HEK293 (cell line): ENCODE data around the gene FDXR.

Experiments used
- CTCF ChIA-PET: fragments of 350-600 bp; formaldehyde crosslinking; extraction: SDS; loops from one replicate; lab custom pipeline; 2021; ENCODE audit warnings: antibody characterized with exemption; lab: Yijun Ruan, JAX
- POLR2A ChIA-PET: fragments of 300-600 bp; formaldehyde crosslinking; extraction: SDS; loops from one replicate; lab custom pipeline; 2020; ENCODE audit warnings: antibody characterized with exemption, inconsistent platforms; lab: Yijun Ruan, JAX
- H3K27ac ChIP-seq: fragments of 200-500 bp; sonication (Bioruptor generic); 2 replicates; pipeline ENCODE4 v1.5.1; 2014; ENCODE audit warnings: low read depth, low read length, control low read depth, inconsistent platforms; ENCODE audit errors: extremely low read depth
- H3K36me3 ChIP-seq, 2 experiments: fragments of 200-500 bp in 1 of 2; sonication (Bioruptor generic) in 1 of 2; 1 replicate in 1 of 2; 2 replicates in 1 of 2; pipeline ENCODE4 v1.5.1; 2014 to 2017; ENCODE audit warnings: inconsistent platforms in 2 of 2, low read length in 2 of 2; ENCODE audit not compliant: control insufficient read depth in 2 of 2, insufficient read depth in 1 of 2
- H3K4me1 ChIP-seq: fragments of 200-500 bp; sonication (Bioruptor generic); 2 replicates; pipeline ENCODE4 v1.5.1; 2014; ENCODE audit warnings: mild to moderate bottlenecking, low read length, inconsistent platforms; ENCODE audit not compliant: control insufficient read depth, insufficient read depth
- H3K4me3 ChIP-seq: 2 replicates; pipeline ENCODE4 v1.5.1; 2011; ENCODE audit warnings: low read depth, mild to moderate bottlenecking, control low read depth, low read length, moderate library complexity
- H3K9me3 ChIP-seq: fragments of 200-500 bp; sonication (Bioruptor generic); 2 replicates; pipeline ENCODE4 v1.5.1; 2014; ENCODE audit warnings: low read depth, low read length, inconsistent platforms; ENCODE audit not compliant: control insufficient read depth, insufficient read depth
- KLF17 ChIP-seq: fragments of 450-650 bp; formaldehyde crosslinking; IDR thresholded peaks from 2 replicates; pipeline ENCODE4 v1.5.1; 2016; ENCODE audit warnings: missing biosample characterization, missing genetic modification characterization
- SP3 ChIP-seq: fragments of 450-650 bp; formaldehyde crosslinking; IDR thresholded peaks from 2 replicates; pipeline ENCODE4 v1.5.1; 2016; ENCODE audit warnings: missing biosample characterization, missing genetic modification characterization
- ZBTB10 ChIP-seq: fragments of 450-650 bp; formaldehyde crosslinking; IDR thresholded peaks from 2 replicates; pipeline ENCODE4 v1.5.1; 2016; ENCODE audit warnings: missing biosample characterization, missing genetic modification characterization
- ZNF175 ChIP-seq: fragments of 450-650 bp; formaldehyde crosslinking; IDR thresholded peaks from 2 replicates; pipeline ENCODE4 v1.5.1; 2016; ENCODE audit warnings: missing biosample characterization, missing genetic modification characterization
- ZNF302 ChIP-seq: fragments of 450-650 bp; formaldehyde crosslinking; IDR thresholded peaks from 2 replicates; pipeline ENCODE4 v1.5.1; 2016; ENCODE audit warnings: missing biosample characterization, missing genetic modification characterization, low read depth
- ZNF354C ChIP-seq: fragments of 450-650 bp; formaldehyde crosslinking; IDR thresholded peaks from 2 replicates; pipeline ENCODE4 v1.5.1; 2016; ENCODE audit warnings: missing biosample characterization, missing genetic modification characterization, low read depth, borderline replicate concordance
- ZSCAN16 ChIP-seq: fragments of 450-650 bp; formaldehyde crosslinking; IDR thresholded peaks from 2 replicates; pipeline ENCODE4 v1.5.1; 2016; ENCODE audit warnings: missing biosample characterization, missing genetic modification characterization
- TF ChIP-seq, protein P1 (sequence below): fragments of 450-650 bp; formaldehyde crosslinking; IDR thresholded peaks from 2 replicates; pipeline ENCODE4 v1.5.1; 2016; ENCODE audit warnings: missing biosample characterization, missing genetic modification characterization
- TF ChIP-seq, protein P2 (sequence below): fragments of 450-650 bp; formaldehyde crosslinking; IDR thresholded peaks from 2 replicates; pipeline ENCODE4 v1.5.1; 2016; ENCODE audit warnings: missing biosample characterization, missing genetic modification characterization
- TF ChIP-seq, protein P3 (sequence below): fragments of 450-650 bp; formaldehyde crosslinking; IDR thresholded peaks from 2 replicates; pipeline ENCODE4 v1.5.0; 2017; ENCODE audit warnings: missing biosample characterization, missing genetic modification characterization, borderline replicate concordance

The FDXR gene

GRCh38 chr17:74860872-74861661 is 11.7 kb downstream of the FDXR start:
- no peak for TF ChIP-seq SP3 (tag by site-specific recombination)
- no peak for TF ChIP-seq ZNF354C (tag by site-specific recombination)
- TF ChIP-seq, protein P1, sequence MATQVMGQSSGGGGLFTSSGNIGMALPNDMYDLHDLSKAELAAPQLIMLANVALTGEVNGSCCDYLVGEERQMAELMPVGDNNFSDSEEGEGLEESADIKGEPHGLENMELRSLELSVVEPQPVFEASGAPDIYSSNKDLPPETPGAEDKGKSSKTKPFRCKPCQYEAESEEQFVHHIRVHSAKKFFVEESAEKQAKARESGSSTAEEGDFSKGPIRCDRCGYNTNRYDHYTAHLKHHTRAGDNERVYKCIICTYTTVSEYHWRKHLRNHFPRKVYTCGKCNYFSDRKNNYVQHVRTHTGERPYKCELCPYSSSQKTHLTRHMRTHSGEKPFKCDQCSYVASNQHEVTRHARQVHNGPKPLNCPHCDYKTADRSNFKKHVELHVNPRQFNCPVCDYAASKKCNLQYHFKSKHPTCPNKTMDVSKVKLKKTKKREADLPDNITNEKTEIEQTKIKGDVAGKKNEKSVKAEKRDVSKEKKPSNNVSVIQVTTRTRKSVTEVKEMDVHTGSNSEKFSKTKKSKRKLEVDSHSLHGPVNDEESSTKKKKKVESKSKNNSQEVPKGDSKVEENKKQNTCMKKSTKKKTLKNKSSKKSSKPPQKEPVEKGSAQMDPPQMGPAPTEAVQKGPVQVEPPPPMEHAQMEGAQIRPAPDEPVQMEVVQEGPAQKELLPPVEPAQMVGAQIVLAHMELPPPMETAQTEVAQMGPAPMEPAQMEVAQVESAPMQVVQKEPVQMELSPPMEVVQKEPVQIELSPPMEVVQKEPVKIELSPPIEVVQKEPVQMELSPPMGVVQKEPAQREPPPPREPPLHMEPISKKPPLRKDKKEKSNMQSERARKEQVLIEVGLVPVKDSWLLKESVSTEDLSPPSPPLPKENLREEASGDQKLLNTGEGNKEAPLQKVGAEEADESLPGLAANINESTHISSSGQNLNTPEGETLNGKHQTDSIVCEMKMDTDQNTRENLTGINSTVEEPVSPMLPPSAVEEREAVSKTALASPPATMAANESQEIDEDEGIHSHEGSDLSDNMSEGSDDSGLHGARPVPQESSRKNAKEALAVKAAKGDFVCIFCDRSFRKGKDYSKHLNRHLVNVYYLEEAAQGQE: no peak
- H3K4me3 ChIP-seq: no peak overlapping the region
- H3K36me3 ChIP-seq: peaks cover 0 to 37% of the 10 kb centered on the region in 2 experiments; a peak in 1 of 3 replicates
- H3K9me3 ChIP-seq: no peaks in the 10 kb centered on the region
- ChIA-PET POLR2A (interaction anchor here (1.5 to 5.0 kb wide), 2 partner anchors 12 to 85 kb away, joined by 4 to 40 read pairs; partner anchors contain the start of genes FDXR and NAT9), CTCF (interaction anchor here (0.6 to 14.4 kb wide), 15 partner anchors 12 to 303 kb away, joined by 3 to 338 read pairs (median 14); partner anchors contain the start of genes FDXR and NHERF1)
- H3K4me1 ChIP-seq: 0 out of 2 replicates have a peak, but pooled peaks cover 2% of the 10 kb centered on the region
- no peak overlapping the region for H3K27ac ChIP-seq

GRCh38 chr17:74860229-74860871 is 12.4 kb downstream of the FDXR start:
- ChIA-PET CTCF (interaction anchor here (0.5 to 14.4 kb wide), 8 partner anchors 13 to 218 kb away, joined by 3 to 338 read pairs (median 39); partner anchors contain the start of genes FDXR and NHERF1), POLR2A (interaction anchor here (5.0 kb wide), 1 partner anchor 13 kb away, joined by 40 read pairs; the partner anchor contains the start of gene FDXR)
- no peak overlapping the region for H3K27ac ChIP-seq
- H3K9me3 ChIP-seq: no peaks in the 10 kb centered on the region
- H3K36me3 ChIP-seq: peaks cover 0 to 30% of the 10 kb centered on the region in 2 experiments; a peak in 1 of 3 replicates
- TF ChIP-seq KLF17 (tag by site-specific recombination): no peak
- TF ChIP-seq, protein P2, sequence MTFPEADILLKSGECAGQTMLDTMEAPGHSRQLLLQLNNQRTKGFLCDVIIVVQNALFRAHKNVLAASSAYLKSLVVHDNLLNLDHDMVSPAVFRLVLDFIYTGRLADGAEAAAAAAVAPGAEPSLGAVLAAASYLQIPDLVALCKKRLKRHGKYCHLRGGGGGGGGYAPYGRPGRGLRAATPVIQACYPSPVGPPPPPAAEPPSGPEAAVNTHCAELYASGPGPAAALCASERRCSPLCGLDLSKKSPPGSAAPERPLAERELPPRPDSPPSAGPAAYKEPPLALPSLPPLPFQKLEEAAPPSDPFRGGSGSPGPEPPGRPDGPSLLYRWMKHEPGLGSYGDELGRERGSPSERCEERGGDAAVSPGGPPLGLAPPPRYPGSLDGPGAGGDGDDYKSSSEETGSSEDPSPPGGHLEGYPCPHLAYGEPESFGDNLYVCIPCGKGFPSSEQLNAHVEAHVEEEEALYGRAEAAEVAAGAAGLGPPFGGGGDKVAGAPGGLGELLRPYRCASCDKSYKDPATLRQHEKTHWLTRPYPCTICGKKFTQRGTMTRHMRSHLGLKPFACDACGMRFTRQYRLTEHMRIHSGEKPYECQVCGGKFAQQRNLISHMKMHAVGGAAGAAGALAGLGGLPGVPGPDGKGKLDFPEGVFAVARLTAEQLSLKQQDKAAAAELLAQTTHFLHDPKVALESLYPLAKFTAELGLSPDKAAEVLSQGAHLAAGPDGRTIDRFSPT: peak; percentile 50; the same call in 1 of the 2 replicates
- no peak overlapping the region for H3K4me3 ChIP-seq
- H3K4me1 ChIP-seq: 0 out of 2 replicates have a peak, but pooled peaks cover 2% of the 10 kb centered on the region

GRCh38 chr17:74859459-74860228 is 13.2 kb downstream of the FDXR start, which contains the start of gene GRIN2C:
GRIN2C (minus strand) TSS chr17:74859885; CDS start chr17:74855092, 4,793 bp downstream.
- H3K27ac ChIP-seq: no peak within 1 kb of the TSS
- no peaks in the 10 kb centered on the region for H3K9me3 ChIP-seq
- H3K4me3 ChIP-seq: peak within 1 kb of the TSS; percentile 38
- H3K4me1 ChIP-seq: 0 out of 2 replicates have a peak, but pooled peaks cover 2% of the 10 kb centered on the region
- peaks cover 0 to 23% of the 10 kb centered on the region in 2 experiments; a peak in 1 of 3 replicates for H3K36me3 ChIP-seq
- ChIA-PET CTCF (interaction anchor here (0.5 to 14.4 kb wide), 11 partner anchors 14 to 568 kb away, joined by 3 to 338 read pairs (median 3); partner anchors contain the start of genes FDXR and NHERF1), POLR2A (no interaction called here)
- TF ChIP-seq ZNF302 (tag by site-specific recombination) (no peak), ZNF354C (tag by site-specific recombination) (no peak), ZNF175 (tag by site-specific recombination) (no peak), ZBTB10 (no peak), KLF17 (tag by site-specific recombination) (no peak), ZSCAN16 (tag by site-specific recombination) (no peak)
- TF ChIP-seq, protein P3, sequence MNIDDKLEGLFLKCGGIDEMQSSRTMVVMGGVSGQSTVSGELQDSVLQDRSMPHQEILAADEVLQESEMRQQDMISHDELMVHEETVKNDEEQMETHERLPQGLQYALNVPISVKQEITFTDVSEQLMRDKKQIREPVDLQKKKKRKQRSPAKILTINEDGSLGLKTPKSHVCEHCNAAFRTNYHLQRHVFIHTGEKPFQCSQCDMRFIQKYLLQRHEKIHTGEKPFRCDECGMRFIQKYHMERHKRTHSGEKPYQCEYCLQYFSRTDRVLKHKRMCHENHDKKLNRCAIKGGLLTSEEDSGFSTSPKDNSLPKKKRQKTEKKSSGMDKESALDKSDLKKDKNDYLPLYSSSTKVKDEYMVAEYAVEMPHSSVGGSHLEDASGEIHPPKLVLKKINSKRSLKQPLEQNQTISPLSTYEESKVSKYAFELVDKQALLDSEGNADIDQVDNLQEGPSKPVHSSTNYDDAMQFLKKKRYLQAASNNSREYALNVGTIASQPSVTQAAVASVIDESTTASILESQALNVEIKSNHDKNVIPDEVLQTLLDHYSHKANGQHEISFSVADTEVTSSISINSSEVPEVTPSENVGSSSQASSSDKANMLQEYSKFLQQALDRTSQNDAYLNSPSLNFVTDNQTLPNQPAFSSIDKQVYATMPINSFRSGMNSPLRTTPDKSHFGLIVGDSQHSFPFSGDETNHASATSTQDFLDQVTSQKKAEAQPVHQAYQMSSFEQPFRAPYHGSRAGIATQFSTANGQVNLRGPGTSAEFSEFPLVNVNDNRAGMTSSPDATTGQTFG (tag by site-specific recombination): no peak
